ENCODE results near the gene BOD1L2.

- no peak for TF ChIP-seq ARNTL (CRISPR knock-in tag; IDR thresholded peaks at IDR 0.05; ENCODE audit: borderline replicate concordance, low read depth)
- TF ChIP-seq GLIS3 (CRISPR knock-in tag; IDR thresholded peaks at IDR 0.05), result no peak
- TF ChIP-seq PATZ1 (CRISPR knock-in tag; IDR thresholded peaks at IDR 0.05; ENCODE audit: borderline replicate concordance), result no peak
- no peak for TF ChIP-seq RARB (CRISPR knock-in tag; IDR thresholded peaks at IDR 0.05)
- TF ChIP-seq ISL1 (CRISPR knock-in tag; IDR thresholded peaks at IDR 0.05), result no peak
- TF ChIP-seq CREB5 (CRISPR knock-in tag; IDR thresholded peaks at IDR 0.05; ENCODE audit: low read depth), result no peak
- TF ChIP-seq CSDC2 (CRISPR knock-in tag; IDR thresholded peaks at IDR 0.05), result no peak
- TF ChIP-seq ZFP3 (CRISPR knock-in tag; IDR thresholded peaks at IDR 0.05), result no peak
- no peak for TF ChIP-seq PPARA (CRISPR knock-in tag; IDR thresholded peaks at IDR 0.05; ENCODE audit: borderline replicate concordance)
- TF ChIP-seq TCF4 (CRISPR knock-in tag; IDR thresholded peaks at IDR 0.05; ENCODE audit: borderline replicate concordance), result no peak
- TF ChIP-seq CSRNP3 (CRISPR knock-in tag; IDR thresholded peaks at IDR 0.05), result no peak
- TF ChIP-seq ZNF565 (CRISPR knock-in tag; conservative IDR thresholded peaks at IDR 0.05; ENCODE audit: low read depth), result no peak
- TF ChIP-seq OSR1 (CRISPR knock-in tag; IDR thresholded peaks at IDR 0.05), result no peak
- no peak for TF ChIP-seq POU6F1 (CRISPR knock-in tag; IDR thresholded peaks at IDR 0.05; ENCODE audit: borderline replicate concordance, low read depth)
These were observed 1.4 kb downstream of the BOD1L2 start for GRCh38 chr18:57148263-57148662.
